ENCODE measurements around the gene ZP1.

ZP1 gene

DNA sequence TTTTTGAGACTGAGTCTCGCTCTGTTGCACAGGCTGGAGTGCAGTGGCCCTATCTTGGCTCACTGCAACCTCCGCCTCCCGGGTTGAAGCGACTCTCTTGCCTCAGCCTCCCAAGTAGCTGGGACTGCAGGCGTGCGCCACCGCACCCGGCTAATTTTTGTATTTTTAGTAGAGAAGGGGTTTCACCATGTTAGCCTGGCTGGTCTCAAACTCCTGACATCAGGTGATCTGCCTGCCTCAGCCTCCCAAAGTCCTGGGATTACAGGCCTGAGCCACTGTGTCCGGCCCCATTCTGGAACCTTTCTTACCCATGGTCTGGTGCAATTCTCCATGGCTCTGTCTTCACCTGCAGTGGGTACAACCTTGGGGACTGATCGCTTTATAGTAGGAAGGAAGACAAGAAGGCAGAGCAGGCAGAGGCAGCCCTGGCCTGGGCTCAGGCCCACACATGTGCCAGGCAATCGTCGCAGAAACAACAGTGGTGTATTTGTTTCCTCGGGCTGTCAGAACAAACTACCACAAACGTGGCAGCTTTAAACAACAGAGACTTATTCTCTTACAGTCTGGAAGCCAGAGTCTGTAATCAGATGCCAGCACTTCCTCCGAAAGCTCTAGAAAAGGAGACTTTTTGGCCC, 7.6 kb upstream of the ZP1 start:
- DNase-seq: no peak

DNA sequence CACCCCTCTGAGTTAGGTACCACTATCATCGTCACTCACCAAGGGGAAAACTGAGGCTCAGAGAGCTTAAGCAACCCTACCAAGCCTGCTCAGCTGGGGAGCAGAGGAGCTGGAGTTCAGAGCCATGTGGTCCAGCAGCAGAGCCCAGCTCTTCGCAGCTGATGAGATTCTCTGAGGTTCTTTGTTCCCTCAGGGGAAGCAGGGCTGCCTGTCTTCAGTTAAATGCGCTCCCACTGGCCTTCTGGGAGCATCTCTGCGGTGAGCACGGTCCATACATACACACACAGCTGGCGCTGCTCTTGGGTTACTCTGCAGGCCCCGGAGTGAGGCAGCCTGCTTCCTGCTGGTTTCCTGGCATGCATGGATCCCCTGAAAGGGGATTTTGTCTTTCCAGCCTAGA, 6.4 kb upstream of the ZP1 start:
- no peak for DNase-seq

DNA sequence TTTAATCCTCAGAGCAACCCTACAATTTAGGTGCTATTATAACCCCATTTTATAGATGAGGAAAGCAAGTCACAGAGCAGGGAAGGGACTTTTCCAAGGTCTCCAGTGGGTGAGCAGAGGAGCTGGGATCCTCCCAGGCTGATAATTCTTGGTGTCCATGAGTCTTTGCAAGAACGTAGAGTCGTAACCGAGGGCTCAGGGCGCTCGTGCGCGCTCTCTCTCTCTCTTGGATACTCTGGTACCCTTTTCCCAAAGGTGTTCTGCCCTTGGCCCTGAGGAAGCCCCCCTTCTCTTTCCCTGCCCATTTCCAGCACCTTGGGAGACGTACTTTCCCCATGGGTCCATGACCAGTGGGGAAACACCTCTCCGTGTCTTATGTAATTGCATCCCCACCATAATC, 5.2 kb upstream of the ZP1 start:
- DNase-seq: no peak

DNA sequence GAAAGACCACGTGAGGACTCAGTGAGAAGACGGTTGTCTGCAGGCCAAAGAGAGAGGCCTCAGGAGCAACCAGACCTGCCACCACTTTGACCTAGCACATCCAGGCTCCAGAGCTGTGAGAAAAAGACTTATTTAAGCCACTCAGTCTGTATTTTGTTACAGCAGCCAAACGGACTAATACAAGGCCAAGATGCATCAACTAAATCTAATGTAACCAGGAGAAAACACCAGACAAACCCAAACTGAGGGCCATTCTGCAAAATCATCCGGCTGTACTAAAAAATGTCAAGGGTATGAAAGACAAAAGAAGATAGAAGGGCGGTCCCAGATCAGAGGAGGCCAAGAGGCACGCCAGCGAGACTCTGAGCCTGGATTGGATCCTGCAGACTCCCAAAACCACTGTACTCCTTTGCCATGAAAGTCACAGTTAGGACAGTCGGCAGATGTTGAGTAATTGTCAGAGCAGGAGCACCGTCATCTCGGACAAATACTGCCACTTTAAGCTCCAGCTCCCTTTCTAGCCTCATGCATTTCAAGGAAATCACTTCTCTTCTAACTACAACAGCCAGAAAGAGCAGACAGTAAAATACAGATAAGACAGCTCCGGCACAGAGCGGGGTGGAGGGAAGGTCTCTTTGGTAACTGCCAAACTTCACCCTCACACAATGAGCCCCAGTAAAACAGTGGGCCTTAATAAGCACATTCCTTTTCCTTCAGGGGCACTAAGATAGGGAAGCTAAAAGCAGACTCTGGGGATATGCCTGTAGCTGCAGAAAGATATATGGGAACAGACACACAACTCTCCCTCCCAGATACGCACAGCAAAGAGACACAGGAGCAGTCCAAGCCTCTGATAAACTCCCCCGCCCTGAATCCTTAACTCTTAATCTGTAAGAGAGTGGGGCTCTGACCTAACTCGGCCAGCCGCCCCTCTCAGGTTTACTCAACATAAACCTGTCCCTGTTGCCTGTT, 3.5 kb upstream of the ZP1 start:
- no peak for DNase-seq

DNA sequence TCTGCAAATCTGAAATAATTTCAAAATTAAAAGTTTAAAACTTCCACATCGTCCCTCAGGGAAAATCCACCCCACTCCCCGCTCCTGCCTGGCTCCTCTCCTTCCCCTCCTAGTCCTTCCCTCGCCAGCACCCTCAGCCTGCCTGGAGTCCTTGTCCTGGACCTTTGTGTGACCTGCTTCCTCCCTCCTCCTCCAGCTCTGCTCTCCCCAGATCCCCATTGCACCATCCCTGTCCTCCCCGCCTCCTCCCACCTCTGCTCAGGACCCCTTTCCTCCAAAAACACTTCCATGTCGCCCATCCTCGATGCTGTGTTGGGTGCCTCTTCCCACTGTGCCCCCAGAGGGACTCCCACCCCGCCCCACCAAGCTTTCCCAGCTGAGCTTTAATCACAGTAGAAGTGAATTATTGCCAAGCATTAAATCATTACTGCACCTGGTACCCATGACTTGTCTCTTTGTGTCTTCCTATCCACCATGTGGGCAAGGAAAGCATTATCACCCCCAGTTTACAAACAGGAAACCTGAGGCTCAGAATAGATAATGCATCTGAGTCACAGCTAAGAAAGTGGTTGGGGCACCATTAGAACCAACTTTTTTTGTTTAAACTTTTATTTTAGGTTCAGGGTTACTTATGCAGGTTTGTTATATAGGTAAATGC, 2.4 kb upstream of the ZP1 start:
- DNase-seq: peak; percentile 16

DNA sequence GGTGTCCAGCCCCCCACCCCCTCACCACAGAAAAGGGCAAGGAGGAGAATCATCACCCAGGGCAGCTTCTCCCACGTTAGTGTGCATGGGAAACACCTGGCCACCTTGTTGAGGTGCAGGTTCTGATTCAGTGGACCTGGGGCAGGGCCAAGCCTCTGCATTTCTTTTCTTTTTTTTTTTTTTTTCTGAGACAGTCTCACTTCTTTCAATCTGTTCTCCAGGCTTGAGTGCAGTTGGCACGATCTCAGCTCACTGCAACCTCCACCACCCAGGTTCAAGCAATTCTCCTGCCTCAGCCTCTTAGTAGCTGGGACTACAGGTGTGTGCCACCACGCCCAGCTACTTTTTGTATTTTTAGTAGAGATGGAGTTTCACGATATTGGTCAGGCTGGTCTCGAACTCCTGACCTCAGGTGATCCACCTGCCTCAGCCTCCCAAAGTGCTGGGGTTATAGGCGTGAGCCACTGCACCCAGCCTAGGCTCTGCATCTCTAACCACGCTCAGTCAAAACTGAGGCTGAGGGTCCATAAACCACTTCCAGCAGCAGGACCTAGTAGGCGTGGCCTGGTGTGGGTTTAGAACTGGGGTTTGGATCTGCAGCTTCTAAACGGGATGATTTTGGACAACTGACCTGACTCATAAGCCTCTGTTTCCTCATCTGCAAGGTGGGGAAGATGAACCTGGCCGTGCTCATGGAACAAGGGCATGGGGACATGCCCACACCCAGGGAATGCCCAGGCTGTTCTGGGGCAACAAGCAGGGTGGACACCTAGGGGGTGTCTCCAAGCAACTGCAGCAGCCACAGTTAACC, 734 bp downstream of the ZP1 start:
- DNase-seq: no peak

DNA sequence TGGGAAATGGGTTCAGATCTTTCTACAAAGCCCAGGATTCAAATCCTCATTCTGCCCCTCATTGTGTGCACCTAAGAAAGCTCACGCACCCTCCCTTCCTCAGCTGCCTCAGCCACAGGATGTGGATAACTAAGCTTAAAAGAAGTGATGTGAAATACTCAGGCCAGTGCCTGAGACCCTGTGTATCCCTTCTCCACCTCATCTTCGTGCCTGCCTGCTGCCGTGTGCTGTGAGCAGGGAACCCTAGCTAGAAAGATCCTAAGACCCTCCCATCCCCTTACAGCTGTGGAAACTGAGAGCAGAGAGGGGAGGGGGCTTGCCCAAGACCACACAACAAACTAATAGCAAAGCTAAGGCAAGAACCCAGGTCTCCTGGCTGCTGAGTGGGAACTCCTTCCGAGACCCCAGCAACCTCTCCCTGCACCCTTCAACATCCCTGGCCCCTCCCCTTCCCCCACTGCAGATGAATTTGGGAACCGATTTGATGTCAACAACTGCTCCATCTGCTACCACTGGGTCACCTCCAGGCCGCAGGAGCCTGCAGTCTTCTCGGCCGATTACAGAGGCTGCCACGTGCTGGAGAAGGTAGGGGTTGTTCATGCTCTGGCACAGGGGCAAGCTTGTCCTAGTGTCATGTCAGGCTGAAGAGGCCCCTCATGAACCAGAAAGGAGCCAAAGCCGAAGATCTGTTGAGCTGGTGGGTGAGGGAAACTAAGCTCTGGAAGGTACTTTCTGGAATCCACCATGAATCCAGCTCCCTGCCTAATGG, 1.5 kb downstream of the ZP1 start:
- DNase-seq: no peak

DNA sequence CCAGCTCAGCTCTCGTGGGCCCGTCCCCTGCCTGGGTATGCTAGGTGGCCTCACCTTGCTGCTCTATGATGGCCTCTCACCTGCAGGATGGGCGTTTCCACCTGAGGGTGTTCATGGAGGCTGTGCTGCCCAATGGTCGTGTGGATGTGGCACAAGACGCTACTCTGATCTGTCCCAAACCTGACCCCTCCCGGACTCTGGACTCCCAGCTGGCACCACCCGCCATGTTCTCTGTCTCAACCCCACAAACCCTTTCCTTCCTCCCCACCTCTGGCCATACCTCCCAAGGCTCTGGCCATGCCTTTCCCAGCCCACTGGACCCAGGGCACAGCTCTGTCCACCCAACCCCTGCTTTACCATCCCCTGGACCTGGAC, 2.1 kb downstream of the ZP1 start:
- DNase-seq: no peak

DNA sequence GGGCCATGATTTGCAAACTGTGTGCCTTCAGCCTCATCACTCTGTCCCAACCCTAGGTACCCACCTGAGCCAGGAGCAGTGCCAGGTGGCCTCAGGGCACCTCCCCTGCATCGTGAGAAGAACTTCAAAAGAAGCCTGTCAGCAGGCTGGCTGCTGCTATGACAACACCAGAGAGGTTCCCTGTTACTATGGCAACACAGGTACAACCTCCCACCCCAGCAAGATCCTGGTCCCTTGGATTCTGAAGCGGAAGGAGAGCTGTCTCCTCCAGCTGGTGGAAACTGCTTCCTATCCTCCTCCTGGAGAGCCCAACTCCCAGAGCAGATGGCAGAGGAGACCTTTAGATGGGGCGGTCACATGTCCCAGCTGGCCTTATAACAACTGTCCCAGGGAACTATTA, 2.9 kb downstream of the ZP1 start:
- peak; percentile 39 for DNase-seq

DNA sequence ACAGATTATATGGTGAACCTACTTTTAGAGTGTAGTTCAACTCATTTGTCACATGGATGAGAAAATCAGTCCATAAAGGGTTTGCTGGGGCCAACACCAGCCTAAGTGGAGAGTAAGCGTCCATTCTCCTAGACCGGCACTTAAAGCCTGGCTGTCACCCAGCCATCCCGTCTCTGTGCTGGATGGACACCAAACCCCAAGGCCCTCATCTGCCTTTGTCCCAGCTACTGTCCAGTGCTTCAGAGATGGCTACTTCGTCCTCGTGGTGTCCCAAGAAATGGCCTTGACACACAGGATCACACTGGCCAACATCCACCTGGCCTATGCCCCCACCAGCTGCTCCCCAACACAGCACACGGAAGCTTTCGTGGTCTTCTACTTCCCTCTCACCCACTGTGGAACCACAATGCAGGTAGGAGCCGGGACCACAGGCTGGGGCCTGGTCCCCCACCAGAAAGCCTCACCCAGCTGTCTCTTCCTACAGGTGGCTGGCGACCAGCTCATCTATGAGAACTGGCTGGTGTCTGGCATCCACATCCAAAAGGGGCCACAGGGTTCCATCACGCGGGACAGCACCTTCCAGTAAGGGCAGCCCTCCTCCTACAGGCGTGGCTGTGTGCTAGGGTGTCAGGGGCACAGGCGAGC, 3.5 kb downstream of the ZP1 start:
- DNase-seq: no peak

DNA sequence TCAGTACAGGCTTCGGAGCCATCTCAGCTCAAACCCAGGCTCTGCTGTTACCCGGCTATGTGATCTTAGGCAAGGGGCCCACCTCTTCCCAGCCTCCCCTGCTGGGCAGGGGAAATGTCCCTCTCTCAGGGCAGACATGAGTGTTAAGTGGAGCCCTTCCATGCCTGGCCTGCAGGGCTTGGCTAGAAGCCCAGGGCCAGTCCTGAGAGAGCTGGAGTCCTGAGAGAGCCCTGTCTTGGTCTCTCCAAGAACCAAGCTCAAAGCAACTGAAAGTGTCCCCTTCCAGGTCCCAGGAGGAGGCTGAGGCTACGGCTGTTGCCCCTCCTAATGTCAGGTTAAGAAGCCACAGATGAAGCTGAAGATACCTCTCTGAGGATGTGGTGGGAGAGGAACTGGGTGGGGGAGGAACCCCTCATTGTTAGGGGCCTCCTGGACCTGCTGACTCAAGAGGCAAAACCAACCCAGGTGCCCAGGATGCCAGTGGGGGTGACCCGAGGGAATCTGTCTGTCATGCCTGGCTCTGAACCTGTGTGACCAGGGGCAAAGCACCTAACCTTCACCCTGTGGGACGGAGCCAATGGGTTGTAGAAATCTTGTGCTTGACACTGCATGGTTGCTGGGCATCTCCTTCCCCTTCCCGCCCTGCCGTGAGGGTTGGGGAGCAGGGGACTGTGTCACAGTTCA, 4.2 kb downstream of the ZP1 start:
- DNase-seq: peak; percentile 14

DNA sequence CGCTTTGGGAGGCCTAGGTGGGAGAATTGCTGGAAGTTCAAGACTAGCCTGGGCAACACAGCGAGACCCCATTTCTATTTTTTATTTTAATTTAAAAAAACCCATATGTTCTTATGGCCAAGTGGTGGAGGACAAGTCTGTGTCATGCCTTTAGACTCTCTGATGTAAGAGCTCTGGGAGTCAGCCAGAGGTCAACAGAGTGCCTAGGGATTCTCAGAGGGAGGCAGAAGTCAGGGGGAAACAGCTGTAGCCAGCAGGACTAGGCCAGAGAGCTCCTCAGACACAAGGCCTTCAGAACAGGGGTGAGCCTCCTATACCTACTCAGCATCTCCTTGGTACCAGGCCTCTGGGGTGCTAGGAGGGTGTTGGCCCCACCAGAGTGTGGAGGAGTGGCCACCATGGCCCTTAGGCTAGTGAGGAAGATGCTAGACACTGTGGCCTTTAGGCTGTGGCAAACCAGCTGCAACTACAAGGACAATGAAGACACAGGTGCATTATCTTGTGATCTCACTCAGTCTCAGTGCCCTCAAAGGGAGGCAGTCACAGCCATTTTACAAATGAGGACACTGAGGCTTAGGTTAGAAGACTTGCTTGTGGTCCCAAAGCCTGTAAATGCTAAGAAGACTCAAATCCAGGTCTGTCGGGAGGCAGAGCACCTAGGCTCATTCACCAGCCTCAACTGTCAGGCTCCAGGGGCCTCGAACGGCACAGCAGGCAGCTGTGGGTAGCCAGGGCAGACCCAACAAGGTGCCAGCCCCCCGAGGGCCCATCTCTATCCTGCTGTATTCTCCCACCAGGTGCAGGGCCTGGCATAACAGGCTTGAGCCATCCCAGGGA, 5.0 kb downstream of the ZP1 start:
- DNase-seq: no peak

DNA sequence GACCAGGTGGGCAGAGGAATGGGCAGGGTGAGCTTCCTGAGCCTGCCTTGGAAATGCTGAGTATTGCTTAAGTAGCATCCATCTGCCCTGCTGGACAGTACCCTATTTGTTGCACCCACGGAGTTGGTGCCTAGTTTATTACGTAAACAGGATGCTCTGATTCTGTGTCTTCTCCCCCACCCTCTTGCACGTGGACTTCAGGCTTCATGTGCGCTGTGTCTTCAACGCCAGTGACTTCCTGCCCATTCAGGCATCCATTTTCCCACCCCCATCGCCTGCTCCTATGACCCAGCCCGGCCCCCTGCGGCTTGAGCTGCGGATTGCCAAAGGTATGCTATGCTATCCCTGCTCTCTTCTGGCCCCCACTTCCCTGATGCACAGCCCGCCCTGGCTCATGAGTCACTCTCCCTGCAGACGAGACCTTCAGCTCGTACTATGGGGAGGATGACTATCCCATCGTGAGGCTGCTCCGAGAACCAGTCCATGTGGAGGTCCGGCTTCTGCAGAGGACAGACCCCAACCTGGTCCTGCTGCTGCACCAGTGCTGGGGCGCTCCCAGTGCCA, 5.7 kb downstream of the ZP1 start:
- DNase-seq: peak; percentile 9

DNA sequence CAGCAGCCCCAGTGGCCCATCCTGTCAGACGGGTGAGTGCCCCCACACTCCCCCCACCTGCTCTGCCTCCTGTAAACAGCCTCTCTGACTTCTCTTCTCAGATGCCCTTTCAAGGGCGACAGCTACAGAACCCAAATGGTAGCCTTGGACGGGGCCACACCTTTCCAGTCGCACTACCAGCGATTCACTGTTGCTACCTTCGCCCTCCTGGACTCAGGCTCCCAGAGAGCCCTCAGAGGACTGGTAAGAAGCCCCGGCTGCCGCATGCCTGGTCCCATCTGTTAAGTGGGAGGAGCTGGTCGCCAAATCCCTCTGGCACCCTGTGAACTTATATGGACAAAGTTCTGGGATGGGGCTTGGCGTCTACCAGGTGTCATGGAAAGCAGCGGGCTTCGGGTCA, 6.2 kb downstream of the ZP1 start:
- no peak for DNase-seq

DNA sequence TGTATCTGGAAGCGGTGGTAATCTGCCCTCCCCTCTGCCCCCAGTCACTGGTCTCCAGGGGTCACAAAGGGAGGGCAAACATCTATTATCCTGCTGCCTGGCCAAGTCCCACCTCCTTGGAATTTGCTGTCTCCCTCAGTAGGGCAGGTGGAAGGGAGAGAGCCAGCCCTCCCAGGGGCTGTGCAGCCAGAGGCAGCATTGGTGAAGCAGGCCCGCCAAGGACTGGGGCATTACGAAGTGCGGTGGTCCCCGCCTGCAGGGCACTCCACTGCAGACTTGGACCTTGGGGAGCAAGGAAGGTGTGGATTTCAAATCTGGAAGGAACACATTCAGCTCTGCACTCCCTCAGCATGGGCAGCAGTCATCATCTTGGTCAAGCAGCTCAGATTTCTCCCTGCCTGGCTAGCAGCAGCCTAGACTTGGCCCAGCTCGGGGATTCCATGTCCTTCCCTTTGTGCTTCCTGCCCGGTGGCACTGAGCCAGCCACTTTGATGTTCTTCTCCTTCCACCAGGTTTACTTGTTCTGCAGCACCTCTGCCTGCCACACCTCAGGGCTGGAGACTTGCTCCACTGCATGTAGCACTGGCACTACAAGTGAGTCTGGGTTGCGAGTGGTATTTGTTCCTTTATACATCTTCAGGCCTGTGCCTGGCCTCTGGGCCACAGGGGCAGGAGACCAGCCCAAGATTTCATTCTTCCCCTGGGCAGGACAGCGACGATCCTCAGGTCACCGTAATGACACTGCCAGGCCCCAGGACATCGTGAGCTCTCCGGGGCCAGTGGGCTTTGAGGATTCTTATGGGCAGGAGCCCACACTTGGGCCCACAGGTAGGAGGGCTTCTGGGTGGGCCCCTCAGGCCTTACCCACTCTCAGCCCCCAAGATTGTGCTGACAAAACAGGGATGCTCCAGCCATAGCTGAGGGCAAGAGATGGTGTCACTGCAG, 7.4 kb downstream of the ZP1 start:
- DNase-seq: no peak

DNA sequence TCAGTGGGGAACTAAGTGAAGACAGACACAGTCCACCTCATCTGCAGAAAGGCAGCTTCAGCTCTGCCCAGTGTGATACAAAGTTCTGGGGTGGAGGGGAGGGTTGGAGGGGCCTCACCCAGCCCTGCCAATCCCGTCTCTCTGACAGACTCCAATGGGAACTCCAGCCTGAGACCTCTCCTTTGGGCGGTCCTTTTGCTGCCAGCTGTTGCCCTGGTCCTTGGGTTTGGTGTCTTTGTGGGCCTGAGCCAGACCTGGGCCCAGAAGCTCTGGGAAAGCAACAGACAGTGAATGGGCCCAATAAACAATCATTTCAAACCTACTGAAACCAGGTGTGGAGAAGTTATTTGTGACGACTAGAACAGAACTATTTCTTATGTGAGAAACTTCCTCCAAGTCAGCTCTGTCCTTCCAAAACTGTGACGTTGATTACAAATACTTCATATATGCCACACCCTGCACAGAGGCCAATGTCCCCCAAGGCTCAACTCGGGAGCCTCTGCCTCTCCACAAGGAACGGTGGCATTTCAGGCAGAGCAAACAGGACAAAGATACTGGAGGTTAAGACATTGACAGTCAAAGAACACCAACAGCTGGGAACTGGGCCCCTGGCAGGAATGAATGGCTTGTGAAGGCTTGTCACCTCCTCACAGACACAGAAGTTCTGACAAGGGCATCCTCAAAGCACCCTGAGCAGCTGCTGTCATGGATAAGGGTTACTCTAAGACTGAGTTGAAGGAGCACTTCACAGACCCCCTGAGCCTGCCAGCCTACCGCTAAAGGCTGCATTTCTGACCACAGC, 8.2 kb downstream of the ZP1 start:
- no peak for DNase-seq

DNA sequence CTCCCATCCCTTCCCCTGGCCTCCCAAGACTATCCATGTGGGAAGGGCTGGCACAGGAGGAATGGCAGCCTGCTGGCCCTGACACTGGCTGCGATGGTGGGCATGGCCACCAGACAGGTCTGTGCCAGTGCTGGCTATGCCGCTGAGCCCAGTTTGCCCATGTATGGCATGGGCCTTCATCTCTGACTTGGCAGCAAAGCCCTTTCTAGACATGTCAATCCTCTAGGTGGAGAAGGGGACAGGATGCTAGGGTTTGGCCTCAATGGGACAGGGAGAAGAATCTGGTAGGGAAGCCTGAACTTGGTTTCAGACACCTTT, 8.8 kb downstream of the ZP1 start:
- no peak for DNase-seq

Data from CD4-positive, alpha-beta T cell treated with Interleukin-17A for 1 hour (primary cell).